Retinal pigment epithelial cell (primary cell): Measurements from ENCODE around the gene FCF1.

Experiments used
- DNase-seq: peaks from one replicate; pipeline ENCODE4 v3.0.0-alpha.2; 2010; ENCODE audit warnings: low read depth
- H3K4me3 ChIP-seq: 2 replicates; pipeline ENCODE4 v1.5.1; 2011; ENCODE audit warnings: mild to moderate bottlenecking, low read length, control low read depth, moderate library complexity
- CTCF ChIP-seq: conservative IDR thresholded peaks from 2 replicates; pipeline ENCODE4 v1.5.1; 2011; ENCODE audit warnings: low read depth, low read length, control low read depth, inconsistent platforms

FCF1 gene

DNA sequence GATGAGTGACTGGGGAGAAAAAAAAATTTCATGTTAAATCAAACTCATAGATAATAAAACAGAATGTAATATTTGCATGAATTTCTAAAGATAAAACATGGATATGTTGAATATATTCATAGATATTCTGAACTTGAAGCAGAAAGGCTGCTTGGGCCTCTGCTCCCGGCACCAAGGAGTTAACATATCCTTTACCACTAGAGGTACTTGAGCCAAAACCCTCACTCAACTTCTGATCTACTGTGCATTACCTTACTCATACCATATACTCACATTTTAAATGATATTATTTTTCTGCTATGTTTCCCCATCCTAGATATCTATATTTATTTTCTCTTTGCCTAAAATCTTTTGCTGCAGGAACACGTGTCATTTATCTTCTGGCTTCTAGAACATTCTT is 15.0 kb upstream of the FCF1 start:
- TF ChIP-seq CTCF: no peak
- no peak overlapping the region for H3K4me3 ChIP-seq

GRCh38 chr14:74698465-74698864 is 14.5 kb upstream of the FCF1 start:
- no peak for DNase-seq
- no peak for TF ChIP-seq CTCF
- no peak overlapping the region for H3K4me3 ChIP-seq

More for the DNA sequence above, 15.0 kb upstream of the FCF1 start:
- no peak for DNase-seq

DNA sequence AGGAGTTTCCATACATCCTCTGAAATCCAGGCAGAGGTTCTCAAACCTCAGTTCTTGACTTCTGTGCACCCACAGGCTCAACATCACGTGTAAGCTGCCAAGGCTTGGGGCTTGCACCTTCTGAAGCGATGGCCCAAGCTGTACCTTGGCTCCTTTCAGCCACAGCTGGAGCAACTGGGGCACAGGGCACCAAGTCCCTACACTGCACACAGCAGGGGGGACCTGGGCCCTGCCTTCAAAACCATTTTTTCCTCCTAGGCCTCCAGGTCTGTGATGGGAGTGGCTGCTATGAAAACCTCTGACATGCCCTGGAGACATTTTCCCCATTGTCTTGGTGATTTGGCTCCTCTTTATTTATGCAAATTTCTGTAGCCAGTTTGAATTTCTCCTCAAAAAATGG is 10.7 kb upstream of the FCF1 start:
- no peak for DNase-seq
- no peak overlapping the region for H3K4me3 ChIP-seq
- TF ChIP-seq CTCF: no peak

DNA sequence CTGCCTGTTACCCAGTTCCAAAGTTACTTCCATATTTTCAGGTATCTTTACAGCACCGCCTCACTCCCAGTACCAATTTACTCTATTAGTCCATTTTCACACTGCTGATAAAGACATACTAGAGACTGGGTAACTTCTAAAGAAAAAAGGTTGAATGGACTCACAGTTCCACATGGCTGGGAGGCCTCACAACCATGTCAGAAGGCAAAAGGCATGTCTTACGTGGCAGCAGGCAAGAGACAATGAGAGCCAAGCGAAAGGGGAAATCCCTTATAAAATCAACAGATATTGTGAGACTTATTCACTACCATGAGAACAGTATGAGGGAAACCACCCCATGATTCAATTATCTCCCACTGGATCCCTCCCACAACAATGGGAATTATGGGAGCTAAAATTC is 9.9 kb upstream of the FCF1 start:
- TF ChIP-seq CTCF: no peak
- DNase-seq: no peak
- H3K4me3 ChIP-seq: no peak overlapping the region

GRCh38 chr14:74704656-74705055 is 8.3 kb upstream of the FCF1 start:
- TF ChIP-seq CTCF: no peak
- H3K4me3 ChIP-seq: no peak overlapping the region
- no peak for DNase-seq

GRCh38 chr14:74705613-74706500 is 7.1 kb upstream of the FCF1 start:
- peak; percentile 30 for DNase-seq
- H3K4me3 ChIP-seq: no peak overlapping the region
- no peak for TF ChIP-seq CTCF

GRCh38 chr14:74710480-74710879 is 2.5 kb upstream of the FCF1 start:
- no peak for DNase-seq
- no peak for TF ChIP-seq CTCF
- H3K4me3 ChIP-seq: no peak overlapping the region
